K562 (cell line): Measurements from ENCODE around the gene TMEM88. TPM values are rescaled to one million over a fixed set of nuclear protein-coding genes. Genes with fewer than 3 reads are reported as not detected.

ENCODE experiments used
- ATAC-seq: fragments of 200-7000 bp; cut with Tn5 transposase; 3 replicates; pipeline ENCODE4 v1.9.1; 2020; ENCODE audit warnings: moderate library complexity
- BruUV-seq: library from RNA; stranded (reverse); fragments of 400-500 nt; replicated peaks from 2 replicates; lab custom pipeline; 2021; lab: Mats Ljungman, UMichigan
- CTCF ChIA-PET: fragments of 300-600 bp; formaldehyde crosslinking; extraction: SDS; loops from one replicate; lab custom pipeline; 2021; ENCODE audit warnings: low intra/inter-chr PET ratio; lab: Yijun Ruan, JAX
- POLR2A ChIA-PET: fragments of 300-600, 350-650 bp; sonication (Branson Sonifier 250); formaldehyde crosslinking; extraction: SDS; loops from one replicate; lab custom pipeline; 2021; ENCODE audit warnings: antibody characterized with exemption, inconsistent platforms; lab: Yijun Ruan, JAX
- DNase-seq, 4 experiments: peaks; one replicate each; pipeline versions ENCODE4 v3.0.0 to v3.0.0-alpha.2; 2011 to 2018; ENCODE audit warnings: low spot score in 3 of 4, mixed read lengths in 3 of 4; ENCODE audit errors: extremely low read depth in 1 of 4
- FAIRE-seq: peaks from 2 replicates; lab custom pipeline; 2011; peaks lifted over from hg19 to GRCh38; lab: Jason Lieb, UNC
- H2AFZ ChIP-seq: 2 replicates; pipeline ENCODE4 v1.6.0; 2011; ENCODE audit warnings: low read depth, low read length, control low read depth, inconsistent platforms
- H3K27ac ChIP-seq: fragments of 200-600 bp; 3 replicates; pipeline ENCODE4 v1.8.0; 2011; ENCODE audit warnings: low read depth, mild to moderate bottlenecking, control low read depth, inconsistent platforms, low read length, moderate library complexity, mixed read lengths; ENCODE audit errors: extremely low read depth
- H3K27me3 ChIP-seq, 2 experiments: fragments of 300-600 bp in 1 of 2; 2 replicates in 1 of 2; 3 replicates in 1 of 2; pipeline versions ENCODE4 v1.6.0 to v1.8.0; 2011; ENCODE audit warnings: inconsistent platforms in 2 of 2, low read length in 2 of 2, mild to moderate bottlenecking in 1 of 2, mixed read lengths in 1 of 2, moderate library complexity in 1 of 2; ENCODE audit not compliant: control insufficient read depth in 2 of 2, insufficient read depth in 2 of 2
- H3K36me3 ChIP-seq: fragments of 300-600 bp; 3 replicates; pipeline ENCODE4 v1.8.0; 2011; ENCODE audit warnings: mild to moderate bottlenecking, low read length, inconsistent platforms; ENCODE audit not compliant: control insufficient read depth, insufficient read depth
- H3K4me1 ChIP-seq, 2 experiments: fragments of 200-600 bp in 1 of 2; replicated peaks in 1 of 2; 2 replicates in 1 of 2; 3 replicates in 1 of 2; pipeline versions ENCODE4 v1.5.1 to v1.8.0; 2011; ENCODE audit warnings: inconsistent platforms in 2 of 2, low read length in 2 of 2, mild to moderate bottlenecking in 1 of 2, mixed read lengths in 1 of 2, moderate library complexity in 1 of 2; ENCODE audit not compliant: control insufficient read depth in 2 of 2, insufficient read depth in 2 of 2
- H3K4me2 ChIP-seq: 2 replicates; pipeline ENCODE4 v1.6.1; 2011; ENCODE audit warnings: low read length, control low read depth, inconsistent platforms, mixed read lengths; ENCODE audit not compliant: insufficient read depth
- H3K4me3 ChIP-seq: fragments of 200-600 bp; sonication (generic), shearing (Covaris generic); 2 replicates; pipeline ENCODE4 v1.5.1; 2016; ENCODE audit warnings: control low read depth, inconsistent platforms
- H3K79me2 ChIP-seq: fragments of 200-600 bp; 3 replicates; pipeline ENCODE4 v1.8.0; 2011; ENCODE audit warnings: low read length, inconsistent platforms; ENCODE audit not compliant: control insufficient read depth, insufficient read depth
- H3K9ac ChIP-seq, 2 experiments: 2 replicates each; pipeline versions ENCODE4 v1.6.0 to v1.6.1; 2011; ENCODE audit warnings: low read depth in 2 of 2, low read length in 2 of 2, control low read depth in 1 of 2, inconsistent platforms in 1 of 2, mild to moderate bottlenecking in 1 of 2, mixed read lengths in 1 of 2; ENCODE audit not compliant: insufficient read depth in 1 of 2
- H3K9me1 ChIP-seq: one replicate; pipeline ENCODE4 v1.6.0; 2011; ENCODE audit warnings: inconsistent platforms, mild to moderate bottlenecking, low read length, moderate library complexity; ENCODE audit not compliant: control insufficient read depth, insufficient read depth
- H3K9me3 ChIP-seq: replicated peaks from 2 replicates; pipeline ENCODE4 v1.5.1; 2011; ENCODE audit warnings: low read depth, low read length, inconsistent platforms; ENCODE audit not compliant: control insufficient read depth, insufficient read depth
- H4K20me1 ChIP-seq: replicated peaks from 2 replicates; pipeline ENCODE4 v1.6.1; 2011; ENCODE audit warnings: low read length, inconsistent platforms, mixed read lengths; ENCODE audit not compliant: control insufficient read depth, insufficient read depth
- BHLHE40 ChIP-seq: IDR thresholded peaks from 2 replicates; pipeline ENCODE4 v1.6.1; 2011; ENCODE audit warnings: low read length, improper control_type of control experiment
- COPS2 ChIP-seq: fragments of 450-650 bp; conservative IDR thresholded peaks from 2 replicates; pipeline ENCODE4 v1.6.1; 2016; ENCODE audit warnings: mild to moderate bottlenecking, moderate library complexity
- EZH2 ChIP-seq: IDR thresholded peaks from 2 replicates; pipeline ENCODE4 v1.6.1; 2012; ENCODE audit warnings: low read depth, mild to moderate bottlenecking, inconsistent platforms, low read length, borderline replicate concordance
- FOXK2 ChIP-seq, 2 experiments: fragments of 450-650 bp; IDR thresholded peaks in 1 of 2; conservative IDR thresholded peaks in 1 of 2; 2 replicates each; pipeline ENCODE4 v1.6.1; 2016; ENCODE audit warnings: low read depth in 2 of 2, mild to moderate bottlenecking in 1 of 2
- MLLT1 ChIP-seq, 2 experiments: fragments of 450-650 bp; IDR thresholded peaks; 2 replicates each; pipeline ENCODE4 v1.6.1; 2016
- MYNN ChIP-seq, 2 experiments: sonication (generic); formaldehyde crosslinking in 1 of 2; IDR thresholded peaks; 2 replicates each; pipeline versions ENCODE4 v1.5.0 to v1.6.1; 2016 to 2020; ENCODE audit warnings: antibody characterized with exemption in 1 of 2, missing genetic modification reagents in 1 of 2
- RBM22 ChIP-seq: fragments of 200-400 bp; formaldehyde crosslinking; IDR thresholded peaks from 2 replicates; pipeline ENCODE4 v1.6.1; 2018; ENCODE audit warnings: low read length, low read depth; ENCODE audit not compliant: poor library complexity, severe bottlenecking
- ZNF121 ChIP-seq: sonication (generic); formaldehyde crosslinking; conservative IDR thresholded peaks from 2 replicates; pipeline ENCODE4 v1.8.0; 2022; ENCODE audit warnings: missing genetic modification reagents
- ZSCAN29 ChIP-seq: fragments of 450-650 bp; IDR thresholded peaks from 2 replicates; pipeline ENCODE4 v1.6.1; 2017
- WGBS: fragments of 100-300 bp; shearing (Covaris generic); methylation state at CpG from one replicate; pipeline ENCODE4 v1.1.6; 2016; ENCODE audit warnings: low coverage, mixed read lengths; ENCODE audit not compliant: insufficient coverage; ENCODE audit errors: missing lambda C conversion rate; 5-methylcytosine and 5-hydroxymethylcytosine counted together
- in situ Hi-C: fragments of 300-500 bp; cut with MboI; formaldehyde crosslinking; loops from 4 replicates; pipeline ENCODE4 v1.15.0; 2018; ENCODE audit warnings: inconsistent platforms, mixed read lengths
- intact Hi-C: fragments of 100-400 bp; cut with micrococcal nuclease; formaldehyde crosslinking; loops from 2 replicates; pipeline ENCODE4 v1.14.2; 2022
- polyA plus RNA-seq, 8 experiments: library from polyadenylated mRNA; depleted of rRNA in 4 of 8; stranded (reverse) in 5 of 8; unstranded in 3 of 8; fragments of >200 nt; fragmentation: Nextera tagmentation in 2 of 8; fragmentation: Illumina TruSeq in 1 of 8; extraction: Ambion mirVana in 2 of 8; extraction: Trizol in 1 of 8; gene quantifications; 2 replicates each; pipeline versions ENCODE4 v1.2.1 to v1.2.3, GENCODE V29; 2011 to 2014; ENCODE audit warnings: inconsistent platforms in 1 of 8, missing spikeins in 1 of 8
- total RNA-seq, 7 experiments: library from RNA; depleted of rRNA in 6 of 7; stranded (reverse); fragments of >200 nt in 6 of 7; fragmentation: Illumina TruSeq in 2 of 7; extraction: Trizol in 2 of 7; gene quantifications; 2 replicates each; pipeline versions ENCODE4 v1.2.1 to v1.2.3, GENCODE V29; 2011 to 2021; ENCODE audit warnings: low replicate concordance in 1 of 7

Gene TMEM88
- total and polyA plus RNA-seq, 9 of the 15 experiments (the other 6 are each of a cell fraction or from before 2014, with no cell fraction given): 0.10 to 1.4 (median 0.36) TPM; not detected in 3

DNA sequence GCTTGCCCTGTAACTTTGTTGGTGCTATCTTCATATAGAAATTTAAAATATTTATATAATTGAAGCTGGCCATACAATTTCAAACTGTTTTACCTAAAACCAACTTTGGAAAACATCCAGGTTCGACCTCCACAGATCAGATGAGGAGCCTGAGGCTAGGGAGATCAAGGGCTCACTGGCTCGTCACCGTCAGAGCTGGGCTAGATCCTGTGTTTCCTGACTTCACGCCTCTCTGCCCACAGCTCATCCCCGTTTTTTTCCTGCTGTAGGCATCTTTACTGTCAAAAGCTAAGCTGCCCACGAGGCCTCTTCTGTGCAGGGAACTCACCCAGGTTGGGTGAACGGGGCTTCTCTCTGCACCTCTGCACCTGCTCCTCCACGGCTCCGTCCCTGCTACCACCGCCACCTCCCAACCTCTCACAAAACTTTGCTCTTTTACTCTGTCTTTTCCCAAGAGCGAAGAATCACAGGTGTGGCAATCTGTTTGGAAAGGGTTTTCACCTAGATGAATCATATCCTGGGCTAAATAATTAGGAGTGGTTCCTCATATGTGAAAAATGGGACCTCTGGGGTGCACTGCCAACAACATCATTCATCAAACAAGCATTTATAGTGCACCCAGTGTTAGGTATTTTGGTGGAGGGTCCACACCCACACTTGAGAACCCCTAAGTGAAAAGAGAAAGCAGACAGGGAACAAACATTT lies 45.6 kb upstream of the TMEM88 start:
- Histone ChIP-seq H3K4me3 (no peak overlapping the region), H2AFZ (no peak overlapping the region), H4K20me1 (no peaks in the 10 kb centered on the region), H3K9me1 (no peaks in the 10 kb centered on the region), H3K27ac (no peak overlapping the region), H3K79me2 (no peaks in the 10 kb centered on the region), H3K27me3 (peaks cover 5 to 32% of the 10 kb centered on the region in 2 experiments; a peak in 4 of 5 replicates), H3K9ac (no peak overlapping the region), H3K4me2 (no peak overlapping the region), H3K9me3 (no peaks in the 10 kb centered on the region), H3K36me3 (no peaks in the 10 kb centered on the region), H3K4me1 (no peaks in the 10 kb centered on the region; a peak in 1 of 5 replicates)
- ATAC-seq (no peak), FAIRE-seq (no peak), DNase-seq (no peak)
- intact Hi-C loops: no loop called here
- ChIA-PET CTCF (no interaction called here), POLR2A (interaction anchor here (1.1 kb wide), 1 partner anchor 16 kb away, joined by 4 read pairs; no protein-coding TSS in a partner anchor)
- TF ChIP-seq ZSCAN29 (no peak), EZH2 (no peak), MYNN (IDR thresholded peaks at IDR 0.05) (no peak), MYNN (CRISPR knock-in tag; IDR thresholded peaks at IDR 0.05) (no peak), MLLT1 (IDR thresholded peaks at IDR 0.05) (no peak), FOXK2 (conservative IDR thresholded peaks at IDR 0.05 in 1 of 2, IDR thresholded peaks at IDR 0.05 in 1 of 2; ENCODE audit: low read depth in 2 of 2) (no peak), ZNF121 (CRISPR knock-in tag) (no peak), RBM22 (no peak), COPS2 (no peak), BHLHE40 (no peak)
- in situ Hi-C loops: no loop called here
- 2% methylated on average over 10 of the region's 11 CpGs for WGBS
- no TSS peak for BruUV-seq
